ENCODE measurements around the gene TRIM9.

Gene TRIM9

GRCh38 chr14:51044961-51045360, 49.9 kb downstream of the TRIM9 start:
- DNase-seq = no peak

- no peak for DNase-seq
These were observed 53.0 kb downstream of the TRIM9 start for GRCh38 chr14:51041883-51042282.

GRCh38 chr14:51041108-51041531, 53.8 kb downstream of the TRIM9 start:
- no peak for DNase-seq

GRCh38 chr14:51039252-51039651, 55.7 kb downstream of the TRIM9 start:
- DNase-seq = no peak

- no peak for DNase-seq
These were observed 59.2 kb downstream of the TRIM9 start for GRCh38 chr14:51035611-51036192.

- DNase-seq = peak; percentile 64
These were observed 65.8 kb downstream of the TRIM9 start for GRCh38 chr14:51028851-51029754.

GRCh38 chr14:51028361-51028760, 66.5 kb downstream of the TRIM9 start:
- DNase-seq = no peak

- no peak for DNase-seq
These were observed 70.5 kb downstream of the TRIM9 start for GRCh38 chr14:51024377-51024776.

- no peak for DNase-seq
These were observed 70.9 kb downstream of the TRIM9 start for GRCh38 chr14:51023964-51024363.

GRCh38 chr14:51022769-51023168, 72.1 kb downstream of the TRIM9 start:
- no peak for DNase-seq

- DNase-seq = peak; percentile 46
These were observed 74.7 kb downstream of the TRIM9 start for GRCh38 chr14:51020024-51020710.

GRCh38 chr14:51019089-51019488, 75.8 kb downstream of the TRIM9 start:
- DNase-seq = no peak

- DNase-seq = no peak
These were observed 76.4 kb downstream of the TRIM9 start for GRCh38 chr14:51018521-51018920.

GRCh38 chr14:51014625-51015024, 80.3 kb downstream of the TRIM9 start:
- DNase-seq = peak; percentile 35

- DNase-seq = no peak
These were observed 80.8 kb downstream of the TRIM9 start for GRCh38 chr14:51014086-51014485.

GRCh38 chr14:51012055-51012454, 82.8 kb downstream of the TRIM9 start:
- no peak for DNase-seq

- DNase-seq = peak; percentile 60
These were observed 86.5 kb downstream of the TRIM9 start for GRCh38 chr14:51008446-51008845.

GRCh38 chr14:51006781-51007211, 88.1 kb downstream of the TRIM9 start:
- DNase-seq = peak; percentile 55

GRCh38 chr14:51006324-51006723, 88.6 kb downstream of the TRIM9 start:
- no peak for DNase-seq

- DNase-seq = peak; percentile 15
These were observed 89.9 kb downstream of the TRIM9 start for GRCh38 chr14:51004801-51005526.

- no peak for DNase-seq
These were observed 90.5 kb downstream of the TRIM9 start for GRCh38 chr14:51004352-51004800.

GRCh38 chr14:51002406-51002999, 92.4 kb downstream of the TRIM9 start:
- DNase-seq = peak; percentile 69
